Gastroesophageal sphincter (tissue), 3 donors: ENCODE results near the gene PRPS1L1.

Experiments used
- CTCF ChIP-seq, 4 experiments: fragments of 200-600 bp in 2 of 4; fragments of 450-650 bp in 2 of 4; sonication (generic) in 1 of 4; IDR thresholded peaks; one replicate each; pipeline ENCODE4 v1.5.1; 2017 to 2019; ENCODE audit warnings: antibody characterized with exemption in 4 of 4, mild to moderate bottlenecking in 2 of 4, moderate library complexity in 2 of 4
- EP300 ChIP-seq: sonication (generic); formaldehyde crosslinking; IDR thresholded peaks from one replicate; pipeline ENCODE4 v1.6.1; 2017; ENCODE audit warnings: antibody characterized with exemption, mild to moderate bottlenecking
- POLR2AphosphoS5 ChIP-seq: sonication (generic); formaldehyde crosslinking; IDR thresholded peaks from one replicate; pipeline ENCODE4 v1.6.1; 2017; ENCODE audit warnings: antibody characterized with exemption

GRCh38 chr7:17989546-17989945 is 38.1 kb downstream of the PRPS1L1 start:
- no peak for TF ChIP-seq CTCF (IDR thresholded peaks at IDR 0.05)
- no peak for TF ChIP-seq EP300
- no peak for TF ChIP-seq POLR2AphosphoS5
